ENCODE results near the gene PRSS36. TPM values are rescaled to one million over a fixed set of nuclear protein-coding genes. Genes with fewer than 3 reads are reported as not detected.
"Not testable (repeated sequence)": the region's sequence is repeated elsewhere in the genome, so short reads cannot be mapped to it uniquely, and the experiment has no call there.

Gene PRSS36
- total RNA-seq, 1 experiment from 2014 or later, result 0.41 TPM

DNA sequence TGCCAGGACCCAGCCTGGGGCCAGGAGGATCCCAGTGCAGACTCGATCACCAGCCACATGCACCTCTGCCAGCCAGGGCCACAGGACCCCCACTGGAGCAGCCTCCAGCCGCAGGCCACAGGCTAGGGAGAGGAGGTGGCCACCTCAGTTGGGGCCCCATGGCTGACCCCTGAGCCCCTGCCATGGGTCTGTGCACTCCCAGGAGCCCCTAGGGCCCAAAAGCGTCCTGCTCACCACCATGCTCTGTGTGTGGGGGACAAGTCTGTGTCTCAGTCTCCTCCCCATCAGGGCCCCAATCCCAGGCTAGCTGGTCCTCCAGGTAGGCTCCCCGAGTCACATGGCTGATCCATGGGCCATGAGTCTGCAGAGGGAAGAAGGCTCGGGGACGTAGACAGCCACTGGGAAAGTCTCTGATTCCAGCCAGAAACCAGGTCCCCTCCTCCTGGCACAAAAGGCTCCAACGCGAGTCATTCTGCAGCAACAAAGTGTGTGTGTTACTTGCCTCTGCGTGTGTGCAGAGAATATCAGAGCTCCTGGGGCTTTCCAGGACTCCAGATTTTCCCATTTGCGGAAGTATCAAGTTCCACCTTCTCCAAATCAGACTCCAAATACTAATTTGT is 8.3 kb downstream of the PRSS36 start:
- H3K36me3 ChIP-seq (ENCODE audit: insufficient read depth, low read length, poor library complexity, severe bottlenecking), result no peaks in the 10 kb centered on the region
- H3K27me3 ChIP-seq (replicated peaks; ENCODE audit: insufficient read depth, low read depth, low read length, poor library complexity), result no peaks in the 10 kb centered on the region
- peaks cover 11% of the 10 kb centered on the region for H3K4me1 ChIP-seq (ENCODE audit: insufficient read depth, low read length, poor library complexity, severe bottlenecking)
- ChIA-PET CTCF (interaction anchor here (0.6 to 1.6 kb wide), 12 partner anchors 24 to 447 kb away, joined by 3 to 16 read pairs (median 3); partner anchors contain the start of genes HSD3B7, KAT8, ZNF646 and ZNF668), POLR2A (ENCODE audit: low non-redundant PET) (interaction anchor here (0.6 to 1.4 kb wide), 7 partner anchors 12 to 1076 kb away, joined by 3 to 23 read pairs (median 5); partner anchors contain the start of genes ALDOA, ARMC5, FUS and KAT8)
- H3K9me3 ChIP-seq (ENCODE audit: low read depth, low read length, poor library complexity, severe bottlenecking), result no peaks in the 10 kb centered on the region
- BruUV-seq (replicated peaks), result no TSS peak
- no peak for TF ChIP-seq EZH2 (IDR thresholded peaks at IDR 0.05; ENCODE audit: borderline replicate concordance, low read depth, low read length, poor library complexity, severe bottlenecking)
- TF ChIP-seq, protein P1, sequence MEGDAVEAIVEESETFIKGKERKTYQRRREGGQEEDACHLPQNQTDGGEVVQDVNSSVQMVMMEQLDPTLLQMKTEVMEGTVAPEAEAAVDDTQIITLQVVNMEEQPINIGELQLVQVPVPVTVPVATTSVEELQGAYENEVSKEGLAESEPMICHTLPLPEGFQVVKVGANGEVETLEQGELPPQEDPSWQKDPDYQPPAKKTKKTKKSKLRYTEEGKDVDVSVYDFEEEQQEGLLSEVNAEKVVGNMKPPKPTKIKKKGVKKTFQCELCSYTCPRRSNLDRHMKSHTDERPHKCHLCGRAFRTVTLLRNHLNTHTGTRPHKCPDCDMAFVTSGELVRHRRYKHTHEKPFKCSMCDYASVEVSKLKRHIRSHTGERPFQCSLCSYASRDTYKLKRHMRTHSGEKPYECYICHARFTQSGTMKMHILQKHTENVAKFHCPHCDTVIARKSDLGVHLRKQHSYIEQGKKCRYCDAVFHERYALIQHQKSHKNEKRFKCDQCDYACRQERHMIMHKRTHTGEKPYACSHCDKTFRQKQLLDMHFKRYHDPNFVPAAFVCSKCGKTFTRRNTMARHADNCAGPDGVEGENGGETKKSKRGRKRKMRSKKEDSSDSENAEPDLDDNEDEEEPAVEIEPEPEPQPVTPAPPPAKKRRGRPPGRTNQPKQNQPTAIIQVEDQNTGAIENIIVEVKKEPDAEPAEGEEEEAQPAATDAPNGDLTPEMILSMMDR (conservative IDR thresholded peaks at IDR 0.05; ENCODE audit: low read depth, low read length), result no peak
- intact Hi-C loops (cut with micrococcal nuclease; ENCODE audit: unreplicated experiment), result loop anchor here (1.0 to 10.0 kb wide), 4 partner anchors 25 to 187 kb away; partner anchors contain the start of genes KAT8, SETD1A, ZNF646 and ZNF668
- DNase-seq (ENCODE audit: low spot score), result no peak
- H3K4me3 ChIP-seq (ENCODE audit: low read depth, low read length, poor library complexity, severe bottlenecking), result peak overlapping the region; percentile 31
- H3K27ac ChIP-seq (ENCODE audit: low read depth, low read length, poor library complexity, severe bottlenecking), result peak overlapping the region; percentile 75

DNA sequence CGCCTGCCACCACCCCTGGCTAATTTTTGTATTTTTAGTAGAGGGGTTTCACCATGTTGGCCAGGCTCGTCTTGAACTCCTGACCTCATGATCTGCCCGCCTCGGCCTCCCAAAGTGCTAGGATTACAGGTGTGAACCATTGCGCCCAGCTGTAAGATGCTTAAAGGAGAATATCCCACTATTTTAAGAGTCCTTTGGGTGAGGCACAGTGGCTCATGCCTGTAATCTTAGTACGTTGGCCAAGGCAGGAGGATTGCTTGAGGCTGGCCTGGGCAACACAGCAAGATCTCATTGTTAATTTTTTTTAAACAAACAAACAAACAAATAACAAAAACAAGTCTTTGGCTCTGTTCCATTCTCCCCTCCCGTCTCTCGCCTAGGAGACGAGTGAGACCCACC is 8.8 kb downstream of the PRSS36 start:
- H3K27me3 ChIP-seq (replicated peaks; ENCODE audit: insufficient read depth, low read depth, low read length, poor library complexity); H3K9me3 ChIP-seq (ENCODE audit: low read depth, low read length, poor library complexity, severe bottlenecking); BruUV-seq (replicated peaks); DNase-seq (ENCODE audit: low spot score); CTCF ChIA-PET; POLR2A ChIA-PET (ENCODE audit: low non-redundant PET); H3K36me3 ChIP-seq (ENCODE audit: insufficient read depth, low read length, poor library complexity, severe bottlenecking): not testable (repeated sequence)
- intact Hi-C loops (cut with micrococcal nuclease; ENCODE audit: unreplicated experiment), result loop anchor here (5.0 to 10.0 kb wide), 2 partner anchors 144 to 186 kb away; partner anchors contain the start of gene SETD1A
- Histone ChIP-seq H3K4me3 (ENCODE audit: low read depth, low read length, poor library complexity, severe bottlenecking) (peak overlapping the region; percentile 31), H3K27ac (ENCODE audit: low read depth, low read length, poor library complexity, severe bottlenecking) (peak overlapping the region; percentile 75), H3K4me1 (ENCODE audit: insufficient read depth, low read length, poor library complexity, severe bottlenecking) (peaks cover 11% of the 10 kb centered on the region)

DNA sequence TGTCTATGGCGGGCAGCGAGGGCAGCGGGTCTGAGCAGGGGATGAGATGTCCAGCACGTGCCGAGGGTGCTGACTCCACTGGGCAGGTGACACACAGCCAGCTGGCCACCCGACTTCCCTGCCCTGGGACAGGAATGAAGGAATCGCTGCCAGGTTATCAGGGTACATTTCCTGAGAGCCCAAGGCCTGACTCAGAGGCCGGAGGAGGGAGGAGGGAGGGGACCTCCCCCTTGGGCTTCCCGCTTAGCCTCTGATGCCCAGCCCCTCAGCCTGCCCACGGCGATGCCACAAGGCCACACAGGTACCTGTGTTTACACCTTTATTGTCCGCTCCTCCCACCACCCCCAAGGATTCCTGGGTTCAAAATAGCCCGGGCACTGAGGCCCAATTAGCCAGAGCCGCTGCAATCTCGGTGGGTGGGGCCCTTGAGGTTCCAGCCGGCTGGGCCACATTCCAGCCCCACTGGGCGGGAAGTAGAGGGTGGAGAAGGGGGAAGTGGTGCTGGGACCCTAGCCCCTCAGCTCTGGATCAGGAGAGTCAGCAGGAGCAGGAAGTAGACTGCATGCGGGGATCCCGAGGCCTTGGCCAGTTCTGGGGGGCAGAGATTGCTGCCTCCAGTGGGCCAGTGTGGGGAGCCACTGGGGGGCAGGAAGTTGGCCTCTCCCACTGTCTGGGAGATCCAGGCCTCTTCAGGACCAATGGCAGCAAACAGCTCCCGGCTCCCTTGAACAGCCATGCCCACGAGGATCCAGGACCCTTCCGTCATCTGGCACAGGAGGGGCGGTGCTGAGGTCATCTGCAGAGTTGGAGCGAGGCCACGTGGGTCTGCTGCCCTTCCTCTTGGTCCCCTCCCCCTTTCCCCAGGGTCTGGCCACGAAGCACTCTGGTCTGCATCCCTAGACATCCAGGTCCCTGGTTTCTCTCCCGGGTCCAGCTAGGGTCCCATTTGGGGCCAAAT is 11.0 kb downstream of the PRSS36 start:
- DNase-seq (ENCODE audit: low spot score), result no peak
- POLR2A ChIA-PET (ENCODE audit: low non-redundant PET), result interaction anchor here (0.6 kb wide), 1 partner anchor 611 kb away, joined by 5 read pairs; no protein-coding TSS in a partner anchor

DNA sequence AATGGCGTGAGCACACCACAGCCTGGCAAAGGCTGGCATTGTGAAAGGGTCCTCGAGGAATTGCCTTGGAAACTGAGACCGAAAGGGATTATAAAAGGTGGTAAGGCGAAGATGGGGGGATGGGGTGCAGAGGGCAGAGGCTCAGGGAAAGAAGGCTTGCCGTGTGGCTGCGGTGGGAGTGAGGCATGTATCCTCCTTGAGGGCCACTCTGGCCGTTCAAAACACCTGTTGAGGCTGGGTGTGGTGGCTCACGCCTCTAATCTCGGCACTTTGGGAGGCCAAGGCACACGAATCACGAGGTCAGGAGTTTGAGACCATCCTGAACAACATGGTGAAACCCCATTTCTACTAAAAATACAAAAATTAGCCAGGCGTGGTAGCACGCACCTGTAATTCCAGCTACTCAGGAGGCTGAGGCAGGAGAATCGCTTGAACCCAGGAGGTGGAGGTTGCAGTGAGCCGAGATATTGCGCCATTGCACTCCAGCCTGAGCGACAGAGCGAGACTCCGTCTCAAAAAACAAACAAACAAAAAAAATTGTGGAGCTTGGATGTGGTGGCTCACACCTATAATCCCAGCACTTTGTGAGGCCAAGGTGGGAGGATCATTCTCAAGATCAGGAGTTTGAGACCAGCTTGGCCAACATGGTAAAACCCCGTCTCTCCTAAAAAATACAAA is 12.9 kb downstream of the PRSS36 start:
- intact Hi-C loops (cut with micrococcal nuclease; ENCODE audit: unreplicated experiment); H3K27me3 ChIP-seq (replicated peaks; ENCODE audit: insufficient read depth, low read depth, low read length, poor library complexity); H3K27ac ChIP-seq (ENCODE audit: low read depth, low read length, poor library complexity, severe bottlenecking); H3K4me3 ChIP-seq (ENCODE audit: low read depth, low read length, poor library complexity, severe bottlenecking); CTCF ChIA-PET; H3K9me3 ChIP-seq (ENCODE audit: low read depth, low read length, poor library complexity, severe bottlenecking); H3K36me3 ChIP-seq (ENCODE audit: insufficient read depth, low read length, poor library complexity, severe bottlenecking); POLR2A ChIA-PET (ENCODE audit: low non-redundant PET); BruUV-seq (replicated peaks); H3K4me1 ChIP-seq (ENCODE audit: insufficient read depth, low read length, poor library complexity, severe bottlenecking); DNase-seq (ENCODE audit: low spot score): not testable (repeated sequence)

More for the DNA sequence above, 11.0 kb downstream of the PRSS36 start:
- intact Hi-C loops (cut with micrococcal nuclease; ENCODE audit: unreplicated experiment), result no loop called here
- TF ChIP-seq, protein P1 (conservative IDR thresholded peaks at IDR 0.05; ENCODE audit: low read depth, low read length), result no peak
- TF ChIP-seq EZH2 (IDR thresholded peaks at IDR 0.05; ENCODE audit: borderline replicate concordance, low read depth, low read length, poor library complexity, severe bottlenecking), result no peak
- Histone ChIP-seq H3K27ac (ENCODE audit: low read depth, low read length, poor library complexity, severe bottlenecking) (no peak overlapping the region), H3K27me3 (replicated peaks; ENCODE audit: insufficient read depth, low read depth, low read length, poor library complexity) (no peaks in the 10 kb centered on the region), H3K36me3 (ENCODE audit: insufficient read depth, low read length, poor library complexity, severe bottlenecking) (no peaks in the 10 kb centered on the region), H3K9me3 (ENCODE audit: low read depth, low read length, poor library complexity, severe bottlenecking) (no peaks in the 10 kb centered on the region), H3K4me1 (ENCODE audit: insufficient read depth, low read length, poor library complexity, severe bottlenecking) (peaks cover 11% of the 10 kb centered on the region), H3K4me3 (ENCODE audit: low read depth, low read length, poor library complexity, severe bottlenecking) (no peak overlapping the region)
- no TSS peak for BruUV-seq (replicated peaks)
- CTCF ChIA-PET, result interaction anchor here (0.7 kb wide), 1 partner anchor 321 kb away, joined by 4 read pairs; no protein-coding TSS in a partner anchor

Data from A673 (cell line).